ENCODE results near the gene FAAP20. TPM values are rescaled to one million over a fixed set of nuclear protein-coding genes. Genes with fewer than 3 reads are reported as not detected.
A peak's percentile ranks its signal among the peaks of the same experiment; 100 is the strongest.

FAAP20 gene
- total and polyA plus RNA-seq, 2 donors (not counting 3 experiments of a cell fraction or from before 2014, with no cell fraction given): 31.5 to 62.6 TPM

- H2AFZ ChIP-seq (ENCODE audit: low read depth, low read length): peak overlapping the region; percentile 97
- dilution Hi-C loops (cut with MboI; ENCODE audit: extremely low pct_ligation_motif_present, low sequenced_read_pairs) (loop anchor here (10.0 kb wide), 1 partner anchor 185 kb away; no protein-coding TSS in a partner anchor), intact Hi-C loops (cut with micrococcal nuclease) (loop anchor here (1.0 to 10.0 kb wide), 3 partner anchors 56 to 1235 kb away; no protein-coding TSS in a partner anchor)
- no peaks in the 10 kb centered on the region for H4K20me1 ChIP-seq (replicated peaks; ENCODE audit: control insufficient read depth, extremely low read depth, insufficient read depth, low read length)
- TSS peak; percentile 24 for BruUV-seq (replicated peaks)
- TF ChIP-seq MAX (IDR thresholded peaks at IDR 0.05; ENCODE audit: insufficient read depth, insufficient read length): no peak
- peak; percentile 78 for TF ChIP-seq POLR2A (IDR thresholded peaks at IDR 0.05; ENCODE audit: low read depth, low read length)
- no peak for TF ChIP-seq JUN (IDR thresholded peaks at IDR 0.05; ENCODE audit: borderline replicate concordance, insufficient read depth, insufficient read length, low read depth)
- H3K4me2 ChIP-seq (ENCODE audit: insufficient read depth, low read length): peak overlapping the region; percentile 85
- H3K4me1 ChIP-seq (ENCODE audit: control insufficient read depth, extremely low read depth, insufficient read depth, low read length): peaks cover 18% of the 10 kb centered on the region
- CTCF ChIA-PET: interaction anchor here (1.0 to 2.9 kb wide), 7 partner anchors 9 to 213 kb away, joined by 3 to 37 read pairs (median 5); no protein-coding TSS in a partner anchor
- H3K27me3 ChIP-seq (ENCODE audit: control insufficient read depth in 2 of 2, insufficient read depth in 2 of 2, low read length in 2 of 2): no peaks in the 10 kb centered on the region
- H3K9me3 ChIP-seq (replicated peaks; ENCODE audit: control insufficient read depth, insufficient read depth, low read length): no peaks in the 10 kb centered on the region
- H3K27ac ChIP-seq (ENCODE audit: insufficient read depth, low read depth, low read length): peak overlapping the region; percentile 78
- DNase-seq (ENCODE audit: low read depth, low spot score): peak; percentile 96
- no peaks in the 10 kb centered on the region for H3K36me3 ChIP-seq (ENCODE audit: control insufficient read depth in 2 of 2, extremely low read depth in 1 of 2, insufficient read depth in 2 of 2, low read length in 2 of 2)
- peak overlapping the region; percentile 39 to 54 (median 39) for H3K4me3 ChIP-seq (replicated peaks in 1 of 3; ENCODE audit: insufficient read depth in 1 of 3, low read depth in 1 of 3, low read length in 3 of 3)
- H3K9ac ChIP-seq (replicated peaks; ENCODE audit: extremely low read depth, insufficient read depth, low read length): peak overlapping the region; percentile 65
- no peaks in the 10 kb centered on the region for H3K9me1 ChIP-seq (replicated peaks; ENCODE audit: control insufficient read depth, extremely low read depth, insufficient read depth, low read length)
- peak; percentile 94 for FAIRE-seq
- POLR2A ChIA-PET: interaction anchor here (0.6 to 0.9 kb wide), 2 partner anchors 57 to 171 kb away, joined by 3 read pairs; no protein-coding TSS in a partner anchor
- H3K79me2 ChIP-seq (ENCODE audit: control insufficient read depth, insufficient read depth, low read length): peaks cover 13% of the 10 kb centered on the region
Observed at GRCh38 chr1:2189459-2190425, 4.8 kb downstream of the FAAP20 start.

GRCh38 chr1:2188336-2188735 lies 6.2 kb downstream of the FAAP20 start:
- Histone ChIP-seq H4K20me1 (replicated peaks; ENCODE audit: control insufficient read depth, extremely low read depth, insufficient read depth, low read length) (no peaks in the 10 kb centered on the region), H3K4me3 (replicated peaks in 1 of 3; ENCODE audit: insufficient read depth in 1 of 3, low read depth in 1 of 3, low read length in 3 of 3) (no peak overlapping the region), H3K79me2 (ENCODE audit: control insufficient read depth, insufficient read depth, low read length) (peaks cover 10% of the 10 kb centered on the region), H3K4me1 (ENCODE audit: control insufficient read depth, extremely low read depth, insufficient read depth, low read length) (peaks cover 13% of the 10 kb centered on the region), H3K27me3 (ENCODE audit: control insufficient read depth in 2 of 2, insufficient read depth in 2 of 2, low read length in 2 of 2) (no peaks in the 10 kb centered on the region), H3K9me1 (replicated peaks; ENCODE audit: control insufficient read depth, extremely low read depth, insufficient read depth, low read length) (no peaks in the 10 kb centered on the region), H3K9me3 (replicated peaks; ENCODE audit: control insufficient read depth, insufficient read depth, low read length) (no peaks in the 10 kb centered on the region), H3K4me2 (ENCODE audit: insufficient read depth, low read length) (no peak overlapping the region), H2AFZ (ENCODE audit: low read depth, low read length) (no peak overlapping the region), H3K9ac (replicated peaks; ENCODE audit: extremely low read depth, insufficient read depth, low read length) (no peak overlapping the region), H3K36me3 (ENCODE audit: control insufficient read depth in 2 of 2, extremely low read depth in 1 of 2, insufficient read depth in 2 of 2, low read length in 2 of 2) (no peaks in the 10 kb centered on the region), H3K27ac (ENCODE audit: insufficient read depth, low read depth, low read length) (no peak overlapping the region)
- ChIA-PET CTCF (interaction anchor here (2.6 to 2.9 kb wide), 2 partner anchors 14 to 193 kb away, joined by 29 to 37 read pairs; no protein-coding TSS in a partner anchor), POLR2A (no interaction called here)
- dilution Hi-C loops (cut with MboI; ENCODE audit: extremely low pct_ligation_motif_present, low sequenced_read_pairs) (no loop called here), intact Hi-C loops (cut with micrococcal nuclease) (no loop called here)
- TF ChIP-seq JUN (IDR thresholded peaks at IDR 0.05; ENCODE audit: borderline replicate concordance, insufficient read depth, insufficient read length, low read depth) (no peak), MYC (IDR thresholded peaks at IDR 0.05; ENCODE audit: low read depth, low read length) (no peak), FOS (IDR thresholded peaks at IDR 0.05; ENCODE audit: borderline replicate concordance, insufficient read depth, low read length) (no peak), MAX (IDR thresholded peaks at IDR 0.05; ENCODE audit: insufficient read depth, insufficient read length) (no peak), CTCF (IDR thresholded peaks at IDR 0.05; ENCODE audit: extremely low read depth in 1 of 2, insufficient read depth in 1 of 2, low read depth in 1 of 2, low read length in 2 of 2) (no peak), GATA2 (IDR thresholded peaks at IDR 0.05; ENCODE audit: insufficient read depth, insufficient read length, low read depth, low read length) (no peak), POLR2AphosphoS5 (IDR thresholded peaks at IDR 0.05; ENCODE audit: insufficient read depth, low read depth, low read length) (no peak), POLR2A (IDR thresholded peaks at IDR 0.05; ENCODE audit: low read depth, low read length) (no peak), EZH2 (IDR thresholded peaks at IDR 0.05; ENCODE audit: borderline replicate concordance, low read depth, low read length, severe bottlenecking) (no peak)
- no peak for FAIRE-seq
- no TSS peak for BruUV-seq (replicated peaks)
- DNase-seq (ENCODE audit: low read depth, low spot score): no peak
